ENCODE data around the gene GLT6D1. TPM values are rescaled to one million over a fixed set of nuclear protein-coding genes. Genes with fewer than 3 reads are reported as not detected.

GLT6D1 gene
- total and polyA plus RNA-seq, 3 donors from 2014 or later: 0.47 to 1.6 TPM; not detected in 1

GRCh38 chr9:135666534-135667462 lies 27.5 kb upstream of the GLT6D1 start:
- Histone ChIP-seq H3K4me3 (no peak overlapping the region), H3K4me1 (peaks cover 4% of the 10 kb centered on the region), H3K9me3 (no peaks in the 10 kb centered on the region), H3K27ac (no peak overlapping the region), H3K36me3 (ENCODE audit: low read depth, missing control alignments) (no peaks in the 10 kb centered on the region), H3K27me3 (no peaks in the 10 kb centered on the region)
- WGBS, 2 donors: 54 to 68% methylated on average over 16 to 28 of the region's 29 CpGs
- intact Hi-C loops (cut with DNase I; ENCODE audit: low total_unique reads): no loop called here
- TF ChIP-seq, protein P1, sequence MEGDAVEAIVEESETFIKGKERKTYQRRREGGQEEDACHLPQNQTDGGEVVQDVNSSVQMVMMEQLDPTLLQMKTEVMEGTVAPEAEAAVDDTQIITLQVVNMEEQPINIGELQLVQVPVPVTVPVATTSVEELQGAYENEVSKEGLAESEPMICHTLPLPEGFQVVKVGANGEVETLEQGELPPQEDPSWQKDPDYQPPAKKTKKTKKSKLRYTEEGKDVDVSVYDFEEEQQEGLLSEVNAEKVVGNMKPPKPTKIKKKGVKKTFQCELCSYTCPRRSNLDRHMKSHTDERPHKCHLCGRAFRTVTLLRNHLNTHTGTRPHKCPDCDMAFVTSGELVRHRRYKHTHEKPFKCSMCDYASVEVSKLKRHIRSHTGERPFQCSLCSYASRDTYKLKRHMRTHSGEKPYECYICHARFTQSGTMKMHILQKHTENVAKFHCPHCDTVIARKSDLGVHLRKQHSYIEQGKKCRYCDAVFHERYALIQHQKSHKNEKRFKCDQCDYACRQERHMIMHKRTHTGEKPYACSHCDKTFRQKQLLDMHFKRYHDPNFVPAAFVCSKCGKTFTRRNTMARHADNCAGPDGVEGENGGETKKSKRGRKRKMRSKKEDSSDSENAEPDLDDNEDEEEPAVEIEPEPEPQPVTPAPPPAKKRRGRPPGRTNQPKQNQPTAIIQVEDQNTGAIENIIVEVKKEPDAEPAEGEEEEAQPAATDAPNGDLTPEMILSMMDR (IDR thresholded peaks at IDR 0.05): no peak
- no peak for TF ChIP-seq POLR2A (IDR thresholded peaks at IDR 0.05)
- no peak for DNase-seq

- Histone ChIP-seq H3K36me3 (ENCODE audit: low read depth, missing control alignments) (no peaks in the 10 kb centered on the region), H3K4me3 (no peak overlapping the region), H3K9me3 (no peaks in the 10 kb centered on the region), H3K27me3 (no peaks in the 10 kb centered on the region), H3K27ac (no peak overlapping the region), H3K4me1 (peaks cover 4% of the 10 kb centered on the region)
- no peak for DNase-seq
- intact Hi-C loops (cut with DNase I; ENCODE audit: low total_unique reads): no loop called here
- TF ChIP-seq, protein P1 (IDR thresholded peaks at IDR 0.05): no peak
- no peak for TF ChIP-seq POLR2A (IDR thresholded peaks at IDR 0.05)
- WGBS, 2 donors: 88 to 90% methylated on average over 6 to 12 of the region's 12 CpGs
Measured at GRCh38 chr9:135665795-135666189, 26.5 kb upstream of the GLT6D1 start.

GRCh38 chr9:135664801-135665794 lies 25.8 kb upstream of the GLT6D1 start:
- DNase-seq: no peak
- Histone ChIP-seq H3K4me3 (no peak overlapping the region), H3K27me3 (no peaks in the 10 kb centered on the region), H3K4me1 (peaks cover 4% of the 10 kb centered on the region), H3K36me3 (ENCODE audit: low read depth, missing control alignments) (no peaks in the 10 kb centered on the region), H3K9me3 (no peaks in the 10 kb centered on the region), H3K27ac (no peak overlapping the region)
- TF ChIP-seq, protein P1 (IDR thresholded peaks at IDR 0.05): no peak
- no peak for TF ChIP-seq POLR2A (IDR thresholded peaks at IDR 0.05)
- intact Hi-C loops (cut with DNase I; ENCODE audit: low total_unique reads): no loop called here
- WGBS, 2 donors: 89 to 90% methylated on average over 31 to 32 of the region's 32 CpGs

- peaks cover 4% of the 10 kb centered on the region for H3K4me1 ChIP-seq
- DNase-seq: no peak
- H3K27ac ChIP-seq: no peak overlapping the region
- H3K27me3 ChIP-seq: no peaks in the 10 kb centered on the region
- H3K36me3 ChIP-seq (ENCODE audit: low read depth, missing control alignments): no peaks in the 10 kb centered on the region
- H3K9me3 ChIP-seq: no peaks in the 10 kb centered on the region
- H3K4me3 ChIP-seq: no peak overlapping the region
- 88 to 93% methylated on average over 9 to 10 of the region's 10 CpGs for WGBS, 2 donors
- TF ChIP-seq, protein P1 (IDR thresholded peaks at IDR 0.05): no peak
- no peak for TF ChIP-seq POLR2A (IDR thresholded peaks at IDR 0.05)
- intact Hi-C loops (cut with DNase I; ENCODE audit: low total_unique reads): no loop called here
Measured at GRCh38 chr9:135664266-135664665, 24.9 kb upstream of the GLT6D1 start.

Measured in testis (tissue), 3 donors.